Retinal pigment epithelial cell (primary cell): Measurements from ENCODE around the gene CORO1C.

Experiments
- DNase-seq: peaks from one replicate; pipeline ENCODE4 v3.0.0-alpha.2; 2010; ENCODE audit warnings: low read depth
- H3K4me3 ChIP-seq: 2 replicates; pipeline ENCODE4 v1.5.1; 2011; ENCODE audit warnings: mild to moderate bottlenecking, low read length, control low read depth, moderate library complexity
- TF ChIP-seq, protein P1 (sequence below): conservative IDR thresholded peaks from 2 replicates; pipeline ENCODE4 v1.5.1; 2011; ENCODE audit warnings: low read depth, low read length, control low read depth, inconsistent platforms

CORO1C gene

DNA sequence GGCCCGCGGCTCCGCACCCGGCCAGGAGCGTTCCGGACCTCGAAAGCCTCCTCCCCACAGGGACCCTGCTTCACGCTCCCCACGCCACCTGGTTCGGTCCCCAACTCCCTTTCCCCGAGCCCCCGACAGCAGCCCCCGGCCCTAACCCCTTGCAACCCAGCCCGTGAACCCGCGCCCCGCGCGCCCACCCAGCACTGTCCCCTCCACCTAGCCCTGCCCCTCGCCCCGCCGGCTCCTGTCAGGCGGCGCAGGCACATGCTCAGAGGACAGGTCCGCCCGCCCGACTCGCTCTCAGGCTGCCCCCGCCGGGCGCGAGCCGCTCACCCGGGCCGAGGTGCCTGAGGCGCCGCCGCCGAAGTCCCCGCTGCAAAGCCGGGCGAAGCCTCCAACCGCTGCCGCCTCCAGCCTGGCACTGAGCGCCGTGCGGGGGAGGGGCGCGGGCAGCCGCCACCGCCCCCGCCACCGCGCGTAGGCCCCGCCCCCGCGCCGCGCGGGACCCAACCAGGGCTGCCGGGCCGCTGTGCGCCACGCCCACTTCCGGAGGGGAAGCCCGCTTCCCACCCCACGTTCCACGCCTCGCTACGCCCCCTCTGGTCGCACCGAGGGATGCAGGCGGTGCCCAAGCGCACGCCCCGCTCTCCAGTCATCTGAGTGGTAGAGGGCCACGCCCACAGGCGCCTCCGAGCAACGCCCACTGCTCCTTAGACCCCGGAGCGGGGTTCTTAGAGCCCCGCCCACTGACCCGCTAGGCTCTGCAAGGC lies at the start of gene CORO1C:
CORO1C (minus strand) TSS at position 414 of the 761 bp plus-strand sequence. CDS start 30,200 bp downstream, outside the sequence.
- H3K4me3 ChIP-seq: peak within 1 kb of the TSS; percentile 64
- DNase-seq: peak; percentile 67
- TF ChIP-seq, protein P1, sequence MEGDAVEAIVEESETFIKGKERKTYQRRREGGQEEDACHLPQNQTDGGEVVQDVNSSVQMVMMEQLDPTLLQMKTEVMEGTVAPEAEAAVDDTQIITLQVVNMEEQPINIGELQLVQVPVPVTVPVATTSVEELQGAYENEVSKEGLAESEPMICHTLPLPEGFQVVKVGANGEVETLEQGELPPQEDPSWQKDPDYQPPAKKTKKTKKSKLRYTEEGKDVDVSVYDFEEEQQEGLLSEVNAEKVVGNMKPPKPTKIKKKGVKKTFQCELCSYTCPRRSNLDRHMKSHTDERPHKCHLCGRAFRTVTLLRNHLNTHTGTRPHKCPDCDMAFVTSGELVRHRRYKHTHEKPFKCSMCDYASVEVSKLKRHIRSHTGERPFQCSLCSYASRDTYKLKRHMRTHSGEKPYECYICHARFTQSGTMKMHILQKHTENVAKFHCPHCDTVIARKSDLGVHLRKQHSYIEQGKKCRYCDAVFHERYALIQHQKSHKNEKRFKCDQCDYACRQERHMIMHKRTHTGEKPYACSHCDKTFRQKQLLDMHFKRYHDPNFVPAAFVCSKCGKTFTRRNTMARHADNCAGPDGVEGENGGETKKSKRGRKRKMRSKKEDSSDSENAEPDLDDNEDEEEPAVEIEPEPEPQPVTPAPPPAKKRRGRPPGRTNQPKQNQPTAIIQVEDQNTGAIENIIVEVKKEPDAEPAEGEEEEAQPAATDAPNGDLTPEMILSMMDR: peak; percentile 79

DNA sequence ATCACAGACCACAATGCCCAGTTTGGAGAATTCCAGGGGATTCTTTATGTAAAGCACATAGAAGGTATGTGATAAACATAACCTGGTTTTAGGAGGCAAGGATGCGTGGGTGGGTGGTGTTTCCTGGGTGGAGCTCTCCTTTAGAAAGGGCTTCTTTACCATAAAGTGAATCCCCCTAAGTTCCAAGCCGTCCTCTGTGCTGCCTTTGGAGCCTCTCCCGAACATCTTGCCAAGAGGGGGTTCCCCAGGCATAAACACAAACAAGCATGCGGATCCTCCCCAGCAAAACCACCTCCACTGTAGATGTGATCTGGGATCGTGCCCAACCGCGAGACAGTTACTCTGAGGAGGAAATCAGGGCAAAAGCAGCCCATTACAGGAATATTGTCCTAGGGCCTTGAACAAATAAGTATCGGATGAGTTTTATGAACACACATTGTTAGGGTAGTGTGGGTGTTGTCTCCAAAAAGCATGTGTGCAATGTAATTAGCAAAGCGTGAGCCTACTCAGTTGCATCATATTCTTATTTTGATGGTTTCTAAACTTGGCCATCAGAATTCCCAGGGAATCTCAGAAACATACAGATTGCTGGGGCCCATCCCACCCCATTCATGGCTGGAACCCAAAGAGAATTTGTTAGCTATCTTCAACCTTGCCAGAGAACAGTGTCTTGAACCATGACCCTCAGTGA lies 48.8 kb upstream of the CORO1C start:
- DNase-seq: no peak

DNA sequence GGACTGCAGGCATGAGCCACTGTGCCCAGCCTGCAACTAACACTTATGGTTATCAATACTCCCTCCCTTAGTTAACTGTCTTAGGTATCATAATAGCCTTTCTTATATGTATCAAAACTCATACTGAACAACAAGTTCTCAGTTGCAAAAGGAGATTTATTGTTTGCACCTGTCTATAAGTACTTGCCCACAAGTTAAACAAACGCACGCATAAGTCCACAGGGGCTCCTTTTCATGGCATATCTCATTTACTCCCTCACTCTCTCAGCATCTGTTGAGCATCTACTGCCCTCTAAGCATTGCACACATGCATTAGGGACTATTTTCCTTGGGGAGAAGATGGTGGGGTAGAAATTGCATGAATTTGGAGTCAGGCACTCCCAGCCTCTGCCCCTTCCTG lies 46.7 kb upstream of the CORO1C start:
- H3K4me3 ChIP-seq: no peak overlapping the region
- TF ChIP-seq, protein P1: no peak
- no peak for DNase-seq

More for the DNA sequence above, 48.8 kb upstream of the CORO1C start:
- H3K4me3 ChIP-seq: no peak overlapping the region
- TF ChIP-seq, protein P1: no peak

DNA sequence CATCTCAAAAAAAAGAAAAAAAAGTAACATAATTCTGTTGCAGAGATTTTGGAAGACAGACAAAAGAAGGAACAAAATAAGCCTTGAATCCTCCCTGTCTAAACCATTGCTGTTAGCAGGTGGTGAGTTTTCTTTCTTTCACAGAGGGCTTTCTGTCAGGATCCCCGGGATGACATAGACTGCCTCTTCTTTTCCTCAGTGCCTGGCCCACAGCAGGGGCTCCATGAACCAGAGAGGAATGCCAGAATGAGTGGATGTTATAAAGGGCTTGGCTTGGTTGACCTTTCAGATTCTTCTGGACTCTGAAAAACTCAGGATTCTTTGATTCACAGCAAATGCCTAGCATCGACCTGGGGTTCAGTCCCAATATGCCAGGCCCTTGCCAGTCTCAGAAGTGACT lies 45.8 kb upstream of the CORO1C start:
- TF ChIP-seq, protein P1: no peak
- no peak for DNase-seq
- H3K4me3 ChIP-seq: no peak overlapping the region

DNA sequence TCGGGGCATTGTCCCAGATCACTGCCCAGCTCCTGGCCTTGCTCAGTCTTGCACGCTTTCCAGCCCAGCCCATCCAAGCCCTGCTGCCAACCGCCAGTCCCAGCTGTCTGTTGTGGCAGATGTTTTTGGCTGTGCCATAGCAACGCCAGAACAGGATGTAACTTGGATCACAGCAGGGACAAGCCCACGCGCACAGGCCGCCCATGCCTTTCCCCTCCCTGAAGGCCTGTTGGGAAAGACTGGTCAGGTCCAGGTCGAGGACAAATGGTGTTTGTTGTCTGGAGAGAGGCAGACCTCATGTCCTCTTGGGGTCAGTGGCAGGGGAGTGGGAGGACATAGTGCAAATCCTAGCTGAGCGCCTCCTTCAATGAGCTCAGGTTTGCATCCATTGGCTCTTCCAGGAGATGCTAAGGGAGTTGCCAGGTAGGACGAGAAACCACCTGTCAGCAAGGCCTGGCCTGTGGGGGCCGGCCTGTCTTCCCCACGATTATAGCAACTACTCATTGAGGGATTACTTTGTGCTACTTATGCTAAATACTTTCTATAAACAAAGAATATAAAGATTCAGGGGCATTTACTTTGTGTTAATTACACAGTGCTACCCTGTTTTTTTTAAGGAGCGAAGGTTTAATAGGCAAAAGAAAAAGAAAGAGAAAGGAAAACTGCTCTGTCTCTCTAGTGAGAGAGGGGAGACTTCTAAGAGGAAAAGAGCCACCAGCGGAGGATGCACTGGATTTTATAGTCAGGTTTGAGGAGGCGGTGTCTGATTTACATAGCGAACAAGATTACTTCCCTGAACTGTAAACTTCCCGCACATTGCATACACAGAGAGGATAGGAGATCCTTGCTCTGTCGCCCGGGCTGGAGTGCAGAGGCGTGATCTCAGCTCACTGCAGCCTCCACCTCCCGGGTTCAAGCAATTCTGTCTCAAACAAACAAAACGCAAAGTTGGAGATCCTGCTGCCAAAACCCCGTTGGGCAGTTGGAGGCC lies 42.8 kb upstream of the CORO1C start:
- TF ChIP-seq, protein P1: no peak
- no peak overlapping the region for H3K4me3 ChIP-seq
- peak; percentile 17 for DNase-seq

DNA sequence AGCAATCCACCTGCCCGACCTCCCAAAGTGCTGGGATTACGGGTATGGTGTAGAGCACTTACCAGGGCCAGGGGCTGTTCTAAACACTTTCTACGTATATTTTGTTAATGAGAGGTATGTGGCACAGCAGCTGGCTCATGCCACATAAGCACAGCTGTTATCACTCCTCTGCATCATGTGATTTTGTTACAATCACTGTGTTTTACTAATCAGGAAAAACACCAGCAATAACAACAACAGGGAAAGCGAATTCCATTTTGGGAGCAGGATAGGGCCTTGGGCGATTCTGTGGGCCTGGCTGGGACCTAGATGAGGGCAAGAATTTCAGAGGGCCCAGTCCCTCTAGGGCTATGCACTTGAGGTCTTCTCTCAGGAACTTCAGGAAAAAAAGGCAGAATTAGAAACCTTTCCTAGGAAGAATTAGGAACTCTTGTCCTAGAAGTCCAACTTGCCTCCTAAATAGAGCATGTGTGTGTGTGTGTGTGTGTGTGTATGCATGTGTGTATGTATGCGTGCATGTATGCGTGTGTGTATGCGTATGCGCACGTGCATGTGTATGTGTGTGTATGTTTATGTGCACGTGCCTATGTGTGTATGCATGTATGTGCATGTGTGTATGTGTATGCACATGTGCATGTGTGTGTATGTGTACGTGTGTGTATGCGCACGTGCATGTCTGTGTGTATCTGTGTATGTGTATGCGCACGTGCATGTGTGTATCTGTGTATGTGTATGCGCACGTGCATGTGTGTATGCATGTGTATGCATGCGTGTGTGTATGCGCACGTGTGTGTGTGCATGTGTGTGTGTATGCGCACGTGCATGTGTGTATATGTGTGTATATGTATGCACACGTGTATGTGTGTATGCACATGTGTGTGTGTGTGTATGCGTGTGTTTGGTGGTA lies 41.8 kb upstream of the CORO1C start:
- DNase-seq: no peak
- TF ChIP-seq, protein P1: no peak
- H3K4me3 ChIP-seq: no peak overlapping the region
